ENCODE data around the gene MEP1A. TPM values are rescaled to one million over a fixed set of nuclear protein-coding genes. Genes with fewer than 3 reads are reported as not detected.
A peak's percentile ranks its signal among the peaks of the same experiment; 100 is the strongest.
"Not testable (repeated sequence)": the region's sequence is repeated elsewhere in the genome, so short reads cannot be mapped to it uniquely, and the experiment has no call there.

The MEP1A gene
- polyA plus RNA-seq, 3 donors, result not detected

DNA sequence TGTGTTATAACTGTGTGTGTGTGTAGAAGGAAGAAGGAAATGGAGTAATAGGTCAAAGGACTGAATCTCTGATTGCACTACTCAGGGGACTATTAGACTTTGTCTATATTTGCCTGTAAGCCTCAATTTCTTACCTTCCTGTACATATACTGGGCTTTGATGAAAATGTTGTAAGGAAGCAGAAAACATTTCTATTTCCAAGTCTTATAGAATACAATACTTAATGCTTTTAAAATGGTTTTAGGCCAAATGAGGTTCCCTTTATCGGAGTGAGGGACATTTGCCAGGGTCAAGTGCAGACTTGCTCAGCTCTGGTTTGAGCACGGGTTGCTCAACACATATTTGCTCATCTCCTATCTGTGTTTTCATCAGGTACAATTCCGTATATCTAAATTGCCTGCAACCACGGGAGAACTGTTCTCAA is 28.3 kb downstream of the MEP1A start:
- DNase-seq, result no peak

GRCh38 chr6:46828939-46829338 is 35.8 kb downstream of the MEP1A start:
- no peak for DNase-seq

DNA sequence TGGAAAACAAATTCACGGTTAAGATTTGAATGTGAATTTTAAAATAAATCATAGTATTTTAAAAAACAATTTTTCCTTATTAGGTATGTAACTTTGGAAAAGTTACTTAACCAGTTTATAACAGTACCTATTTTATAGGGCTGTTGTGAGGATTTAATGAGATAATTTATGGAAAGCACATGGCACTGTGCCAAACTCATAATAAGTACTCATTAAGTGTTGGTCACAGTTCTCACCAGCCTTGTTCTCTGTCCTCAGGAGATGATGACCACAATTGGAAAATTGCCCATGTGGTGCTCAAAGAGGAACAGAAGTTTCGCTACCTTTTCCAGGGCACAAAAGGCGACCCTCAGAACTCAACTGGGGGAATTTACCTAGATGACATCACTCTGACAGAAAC is 39.6 kb downstream of the MEP1A start:
- no peak for DNase-seq

DNA sequence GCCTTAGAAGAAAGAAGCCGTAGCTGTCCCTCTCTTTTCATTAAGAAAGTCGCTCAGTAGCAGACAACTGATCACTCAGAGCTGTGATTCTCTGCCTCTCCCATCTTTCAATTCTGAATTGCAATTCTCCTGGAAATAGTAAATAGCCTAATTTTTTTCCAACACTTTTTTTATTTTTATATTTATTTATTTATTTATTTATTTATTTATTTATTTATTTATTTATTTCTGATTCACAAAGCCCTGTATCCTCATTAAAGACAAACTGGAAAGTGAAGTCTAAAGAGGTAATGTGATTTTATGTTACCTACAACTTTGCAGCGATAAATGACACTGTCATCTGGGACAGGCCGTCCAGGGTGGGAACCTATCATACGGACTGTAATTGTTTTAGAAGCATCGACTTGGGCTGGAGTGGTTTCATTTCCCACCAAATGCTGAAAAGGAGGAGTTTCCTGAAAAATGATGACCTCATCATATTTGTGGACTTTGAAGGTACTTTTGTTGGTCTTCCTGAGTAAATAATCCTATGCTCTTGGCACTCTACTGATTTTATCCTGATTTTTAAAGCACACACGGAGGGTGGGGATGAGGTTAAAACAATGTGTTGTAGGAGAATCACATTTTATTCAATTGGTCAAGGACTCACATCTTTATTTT is 41.2 kb downstream of the MEP1A start:
- DNase-seq, result not testable (repeated sequence)

GRCh38 chr6:46834991-46835390 is 41.8 kb downstream of the MEP1A start:
- not testable (repeated sequence) for DNase-seq

- no peak for DNase-seq
Measured at GRCh38 chr6:46838033-46838432, 44.8 kb downstream of the MEP1A start.

GRCh38 chr6:46842252-46842846 is 49.2 kb downstream of the MEP1A start:
- not testable (repeated sequence) for DNase-seq

- no peak for DNase-seq
Measured at GRCh38 chr6:46845126-46845525, 51.9 kb downstream of the MEP1A start.

DNA sequence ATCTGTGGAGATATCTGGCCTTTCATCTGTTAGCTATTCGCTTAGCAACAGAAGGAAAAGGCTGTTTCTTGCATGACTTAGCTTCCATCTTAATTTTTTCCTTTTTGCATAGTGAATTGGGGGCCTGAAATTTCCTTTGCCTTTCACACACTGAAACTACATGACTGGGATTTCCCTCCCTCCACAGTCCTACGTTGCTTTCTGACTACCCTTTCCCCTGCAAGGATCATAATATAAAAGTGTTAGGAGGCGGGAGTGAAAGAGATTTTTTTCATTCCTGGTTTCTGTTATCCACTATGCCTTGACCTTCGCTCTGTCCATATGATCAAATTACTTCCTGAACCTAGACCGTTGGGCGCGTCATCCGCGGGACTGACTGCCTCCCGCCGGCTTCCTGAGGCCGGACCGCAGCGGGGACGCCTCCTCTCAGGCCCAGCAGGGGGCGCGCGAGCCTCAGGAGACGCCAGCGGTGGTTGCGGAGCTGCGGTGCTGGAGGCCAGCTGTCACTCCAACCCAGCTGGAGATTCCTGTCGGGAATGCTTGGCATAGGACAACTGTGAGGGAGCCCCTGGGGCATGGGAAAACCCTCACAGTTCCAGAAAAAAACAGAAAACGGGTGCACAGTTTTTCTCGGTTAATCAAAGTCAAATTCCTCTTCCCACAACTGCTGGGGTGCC is 55.6 kb downstream of the MEP1A start:
- DNase-seq, result peak; percentile 81

- no peak for DNase-seq
Measured at GRCh38 chr6:46849361-46849690, 56.1 kb downstream of the MEP1A start.

- DNase-seq, result no peak
Measured at GRCh38 chr6:46850792-46851191, 57.6 kb downstream of the MEP1A start.

DNA sequence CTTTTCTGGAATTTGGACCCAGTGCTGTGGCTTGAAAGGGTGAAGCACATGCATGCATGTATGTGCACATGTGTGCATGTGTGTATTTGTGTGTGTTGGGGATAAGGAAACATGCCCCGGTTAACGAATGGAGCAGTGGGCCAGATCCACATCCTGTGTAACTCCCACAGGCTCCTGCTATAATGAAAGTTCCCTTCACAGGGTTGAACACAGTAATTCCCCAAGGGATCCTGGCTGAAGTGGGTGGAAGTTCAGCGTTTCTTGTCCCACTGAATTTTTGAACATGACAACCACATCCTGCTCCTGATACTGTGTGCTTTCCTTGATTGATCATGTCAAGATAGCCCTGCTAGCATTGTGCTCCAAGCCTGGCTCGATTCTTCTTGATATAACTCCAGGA is 58.4 kb downstream of the MEP1A start:
- not testable (repeated sequence) for DNase-seq

DNA sequence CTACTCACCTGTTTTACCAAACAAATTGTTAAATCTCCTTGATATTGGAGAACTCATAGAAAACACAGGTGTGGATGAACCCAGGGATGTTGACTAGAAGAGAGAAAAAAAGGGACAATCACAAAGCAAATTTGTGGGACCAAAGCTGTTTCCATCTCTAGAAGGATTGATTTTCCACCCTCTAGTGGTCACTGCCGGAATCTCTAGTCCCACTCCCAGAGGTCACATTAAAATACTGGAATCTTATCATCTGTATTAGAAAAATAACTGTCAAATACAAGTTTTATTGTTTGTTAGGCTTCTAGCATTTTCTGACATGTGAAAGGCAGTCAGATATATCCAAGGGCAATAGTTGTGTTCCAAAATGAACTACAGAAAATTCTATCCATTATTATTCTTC is 62.8 kb downstream of the MEP1A start:
- DNase-seq, result not testable (repeated sequence)

GRCh38 chr6:46862381-46862780 is 69.2 kb downstream of the MEP1A start:
- DNase-seq, result no peak

- DNase-seq, result no peak
Measured at GRCh38 chr6:46863791-46864190, 70.6 kb downstream of the MEP1A start.

GRCh38 chr6:46865221-46865620 is 72.0 kb downstream of the MEP1A start:
- no peak for DNase-seq

DNA sequence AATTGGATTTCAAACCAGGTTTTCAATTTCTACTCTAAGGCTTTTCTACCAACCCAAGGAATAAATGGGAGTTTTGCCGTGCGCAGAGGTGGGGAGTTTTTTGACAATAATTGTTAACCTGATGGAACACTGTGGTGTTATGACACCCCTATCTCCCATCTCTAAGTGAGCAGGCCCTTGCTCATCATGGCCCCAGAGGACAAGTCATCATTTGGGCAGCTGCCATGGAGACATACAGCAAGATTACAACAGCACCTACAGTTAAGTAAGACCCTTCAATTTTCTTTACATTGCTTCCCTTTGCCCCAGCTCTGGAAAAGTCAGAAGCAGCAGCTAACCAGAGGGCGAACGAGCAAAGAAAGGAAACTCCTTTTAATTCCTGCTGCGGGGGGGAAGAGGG is 74.2 kb downstream of the MEP1A start:
- no peak for DNase-seq

DNA sequence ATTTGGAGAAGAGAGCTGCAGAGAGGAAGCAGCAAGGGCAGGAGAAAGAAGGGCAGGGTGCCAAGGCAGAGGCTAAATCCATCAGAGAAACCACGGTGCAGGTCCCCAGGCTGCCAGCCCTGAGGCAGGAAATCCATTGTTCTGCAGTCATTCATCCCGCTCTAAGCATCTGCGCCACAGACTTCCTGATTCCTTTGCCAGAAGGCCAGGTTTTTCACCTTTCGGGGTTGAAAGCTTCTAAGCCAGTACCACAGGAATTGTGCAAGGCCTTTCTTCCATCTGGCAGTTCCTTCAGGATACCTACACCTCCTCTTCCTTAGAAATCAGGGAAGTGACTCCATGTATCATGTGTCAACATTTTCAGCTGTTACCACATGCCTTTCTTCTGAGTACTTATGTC is 82.9 kb downstream of the MEP1A start:
- no peak for DNase-seq

- no peak for DNase-seq
Measured at GRCh38 chr6:46879003-46879402, 85.8 kb downstream of the MEP1A start.

DNA sequence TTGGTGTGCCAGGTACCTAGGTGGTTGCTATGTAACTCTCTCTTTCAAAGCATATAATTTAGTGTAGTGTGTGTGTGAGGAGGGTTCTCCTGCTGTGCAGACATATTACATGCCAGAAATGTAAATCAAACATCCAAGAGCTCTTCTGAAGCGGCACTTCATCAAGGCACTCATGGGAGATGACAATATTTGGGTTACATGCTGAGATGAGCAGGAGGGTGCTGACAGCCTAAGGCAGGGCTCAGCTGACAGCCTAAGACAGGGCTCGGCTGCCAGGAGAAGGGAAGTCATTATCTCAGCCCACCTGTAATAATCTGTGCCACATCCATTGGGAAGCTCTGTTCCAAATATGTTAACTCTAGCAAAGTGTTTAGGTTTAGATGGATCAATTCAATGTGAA is 89.5 kb downstream of the MEP1A start:
- no peak for DNase-seq

- DNase-seq, result no peak
Measured at GRCh38 chr6:46888031-46888430, 94.8 kb downstream of the MEP1A start.

GRCh38 chr6:46888578-46888977 is 95.4 kb downstream of the MEP1A start:
- no peak for DNase-seq
